Measurements from ENCODE around the gene TIFAB.

The TIFAB gene

DNA sequence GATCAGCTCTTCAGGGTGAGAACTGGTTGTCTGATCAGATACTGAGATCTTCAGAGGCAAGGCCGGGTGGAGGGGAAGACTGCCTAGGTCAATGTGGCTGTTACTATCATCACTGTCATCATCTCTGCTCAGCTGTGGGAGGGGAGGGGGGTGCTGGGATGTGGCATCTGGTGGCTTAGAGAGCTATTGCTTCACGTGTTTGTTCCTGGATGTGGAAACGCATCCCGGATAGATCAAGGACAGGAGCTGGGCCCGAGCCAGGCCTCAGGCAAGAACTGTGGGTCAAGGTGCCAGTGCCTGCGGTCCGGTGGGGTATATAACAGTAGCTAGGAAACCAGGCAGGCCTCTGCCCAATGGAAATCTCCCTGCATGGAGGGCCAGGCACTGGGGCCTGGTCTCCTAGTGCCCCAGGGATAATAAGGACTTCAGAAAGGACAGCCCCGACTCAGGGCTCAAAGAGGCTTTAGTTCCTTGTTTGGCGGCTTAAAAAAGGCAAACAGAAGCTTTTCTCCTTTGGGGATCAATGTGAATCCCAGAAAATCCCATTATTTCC, 30.3 kb upstream of the TIFAB start:
- DNase-seq (ENCODE audit: low read depth in 2 of 2): no peak

DNA sequence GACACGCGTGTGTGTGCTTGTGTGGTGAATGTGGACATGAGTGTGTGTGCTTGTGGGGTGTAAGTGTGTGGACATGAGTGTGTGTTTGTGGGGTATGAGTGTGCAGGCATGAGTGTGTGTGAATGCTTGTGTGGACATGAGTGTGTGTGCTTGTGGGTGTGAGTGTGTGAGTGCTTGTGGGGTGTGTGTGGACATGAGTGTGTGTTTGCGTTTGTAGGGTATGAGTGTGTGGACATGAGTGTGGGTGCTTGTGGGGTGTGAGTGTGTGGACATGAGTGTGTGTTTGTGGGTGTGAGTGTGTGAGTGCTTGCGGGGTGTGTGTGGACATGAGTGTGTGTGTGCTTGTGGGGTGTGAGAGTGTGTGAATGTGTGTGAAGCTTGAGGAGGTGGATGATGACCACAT, 29.8 kb upstream of the TIFAB start:
- DNase-seq (ENCODE audit: low read depth in 2 of 2): no peak

DNA sequence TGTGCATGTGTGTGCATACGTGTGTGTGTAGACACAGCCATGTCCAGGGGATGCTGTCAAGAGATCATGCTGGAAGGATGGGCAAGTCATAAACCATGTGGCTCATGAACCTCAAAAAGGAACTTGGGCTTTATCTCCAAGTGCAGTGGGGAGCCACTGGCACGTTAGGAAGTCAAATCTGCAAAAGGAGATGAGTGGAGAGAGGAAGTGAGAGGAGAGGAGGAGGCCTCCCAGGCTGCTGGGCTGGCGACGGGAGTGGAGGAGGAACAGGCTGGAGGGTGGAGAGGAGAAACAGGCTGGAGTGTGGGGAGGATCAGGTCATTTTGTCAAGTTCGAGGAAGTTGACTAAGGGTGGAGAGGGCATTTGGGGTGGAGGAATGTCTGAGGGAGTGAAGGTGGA, 29.2 kb upstream of the TIFAB start:
- no peak for DNase-seq (ENCODE audit: low read depth in 2 of 2)

DNA sequence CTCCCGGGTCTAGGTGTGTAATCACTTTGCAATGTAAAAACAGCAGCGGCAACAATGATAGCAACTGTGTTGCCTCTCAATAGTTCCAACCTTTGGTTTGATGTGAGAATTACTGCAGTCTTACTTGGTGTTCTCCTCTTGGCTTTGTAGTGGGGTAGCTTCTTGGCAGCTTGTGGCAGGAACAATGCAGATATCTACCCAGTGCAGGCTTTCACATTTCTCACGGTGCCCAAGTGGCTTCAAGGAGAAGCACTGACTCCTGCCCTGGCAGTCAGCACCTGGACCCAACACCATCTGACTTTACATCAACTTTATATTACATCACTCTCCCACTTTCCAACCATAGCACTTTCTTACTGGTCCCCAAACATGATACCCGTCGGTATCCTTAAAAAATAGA, 28.4 kb upstream of the TIFAB start:
- DNase-seq (ENCODE audit: low read depth in 2 of 2): no peak

DNA sequence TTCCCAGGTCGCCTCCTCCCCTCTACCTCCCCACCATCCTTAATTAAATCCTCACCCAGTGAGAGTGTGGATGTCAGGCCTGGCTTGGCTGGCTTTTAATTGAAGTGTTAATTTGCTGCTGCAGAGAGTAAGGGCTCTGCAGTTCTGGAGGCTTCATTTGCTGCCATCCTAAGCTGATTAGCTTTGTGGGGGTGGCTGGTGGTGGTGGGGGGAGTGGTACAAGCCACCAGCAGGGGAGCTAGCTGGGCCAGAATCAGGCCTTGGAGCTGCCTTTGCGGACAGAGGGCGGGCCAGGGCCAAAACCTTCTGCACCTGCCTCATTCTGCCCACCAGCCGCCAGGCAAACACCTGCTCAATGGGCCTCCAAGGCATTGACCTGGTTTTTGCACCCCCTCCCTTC, 26.8 kb upstream of the TIFAB start:
- DNase-seq (ENCODE audit: low read depth in 2 of 2): no peak

DNA sequence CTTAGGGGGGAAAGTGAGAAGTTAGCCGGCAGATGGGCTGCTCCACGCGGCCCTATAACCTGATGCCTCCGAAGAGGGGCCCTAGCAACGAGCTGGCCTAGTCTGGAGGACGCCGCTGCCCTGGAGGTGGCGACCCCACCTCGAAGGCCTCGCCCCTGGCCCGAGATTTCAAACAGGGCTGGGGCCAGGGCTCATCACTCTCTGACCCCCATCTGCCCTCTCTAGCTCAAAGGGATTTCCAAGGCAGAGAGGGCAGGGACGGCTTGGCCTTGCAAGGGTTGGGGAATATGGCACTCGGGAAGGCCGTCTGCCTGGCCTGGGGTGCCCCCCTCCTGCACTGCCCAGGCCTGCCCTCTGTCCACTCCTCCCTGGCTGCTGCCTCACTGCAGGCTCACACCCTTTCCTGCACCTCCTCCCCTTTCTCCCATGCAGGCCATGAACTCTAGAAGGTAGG, 25.5 kb upstream of the TIFAB start:
- no peak for DNase-seq (ENCODE audit: low read depth in 2 of 2)

DNA sequence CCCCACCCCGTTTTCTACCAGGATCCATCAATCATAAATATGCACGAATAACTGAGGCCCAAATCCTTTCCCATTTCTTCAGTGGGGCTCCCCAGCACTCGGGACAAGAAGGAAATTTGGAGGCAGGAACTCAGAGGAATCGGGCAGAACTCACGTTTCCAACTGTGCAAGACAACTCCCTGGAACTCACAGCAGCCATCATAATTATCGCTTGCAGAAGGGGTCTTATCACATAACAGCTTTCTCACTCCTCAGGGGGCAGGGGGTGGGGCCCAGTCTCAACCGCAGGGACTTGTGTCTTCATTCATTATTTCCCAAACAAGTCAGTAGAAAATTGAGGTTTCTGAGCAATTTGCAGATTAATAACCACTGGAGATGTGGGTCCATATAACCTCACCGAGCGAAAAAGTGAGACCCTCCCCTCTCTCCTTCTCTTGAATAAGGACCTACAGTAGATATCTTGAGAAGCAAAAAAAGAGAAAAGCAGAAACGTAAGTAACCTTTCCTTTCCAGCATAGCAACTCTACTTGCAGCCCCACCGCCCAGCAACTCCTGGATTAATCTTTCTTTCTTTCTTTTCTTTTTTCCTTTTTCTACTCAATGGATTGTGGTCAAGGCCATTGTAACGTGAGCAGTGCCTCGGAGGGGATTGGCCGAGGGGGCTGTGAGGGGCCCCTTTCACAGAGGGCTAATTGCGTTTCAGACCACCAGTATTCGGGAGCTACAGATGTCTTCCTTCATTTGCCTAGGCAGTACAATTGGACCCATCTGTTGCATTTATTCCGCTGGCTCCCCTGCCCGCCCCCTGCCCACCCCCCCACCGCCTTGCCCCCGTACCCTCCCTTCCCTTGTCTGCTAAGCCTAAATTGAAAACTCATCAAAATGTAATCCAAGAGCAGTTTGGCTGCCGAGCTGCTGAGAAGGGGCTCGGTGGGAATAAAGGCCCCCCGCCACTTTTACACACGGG, 24.7 kb upstream of the TIFAB start:
- DNase-seq (ENCODE audit: low read depth in 2 of 2): no peak

DNA sequence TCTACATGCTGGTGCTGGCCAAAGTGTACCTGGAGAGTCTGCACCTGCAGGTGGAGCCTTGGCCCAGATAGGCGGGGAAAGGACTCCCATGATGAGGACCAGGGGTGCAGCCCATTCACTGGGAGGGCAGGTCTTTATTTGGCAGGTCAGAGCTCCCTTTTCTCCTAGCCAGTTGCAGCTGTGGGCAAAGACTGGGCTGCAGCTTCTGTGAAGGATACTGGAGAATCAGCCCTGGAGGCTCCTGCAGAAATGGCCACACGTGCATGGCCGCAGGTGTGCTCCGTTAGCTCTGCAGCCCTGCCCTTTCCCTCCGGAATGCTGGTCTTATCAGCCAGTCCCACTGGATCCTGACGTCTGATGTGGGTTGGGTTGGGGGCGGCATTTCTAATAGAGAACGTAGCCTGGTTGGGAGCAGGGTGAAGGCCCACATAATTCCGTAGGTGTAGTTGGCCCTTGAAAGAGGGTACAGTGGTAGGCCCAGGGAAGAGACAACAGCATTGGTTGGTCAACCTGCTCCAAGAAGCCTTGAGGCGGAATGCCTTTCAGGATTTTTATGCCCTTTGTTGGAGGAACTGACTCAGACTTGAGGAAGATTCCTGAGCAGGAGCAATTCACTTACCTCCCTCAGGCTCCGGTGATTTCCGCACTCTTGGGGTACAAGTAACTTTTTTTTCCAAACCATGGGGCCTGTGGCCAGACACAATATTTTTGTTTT, 22.0 kb upstream of the TIFAB start:
- DNase-seq (ENCODE audit: low read depth in 2 of 2): no peak

DNA sequence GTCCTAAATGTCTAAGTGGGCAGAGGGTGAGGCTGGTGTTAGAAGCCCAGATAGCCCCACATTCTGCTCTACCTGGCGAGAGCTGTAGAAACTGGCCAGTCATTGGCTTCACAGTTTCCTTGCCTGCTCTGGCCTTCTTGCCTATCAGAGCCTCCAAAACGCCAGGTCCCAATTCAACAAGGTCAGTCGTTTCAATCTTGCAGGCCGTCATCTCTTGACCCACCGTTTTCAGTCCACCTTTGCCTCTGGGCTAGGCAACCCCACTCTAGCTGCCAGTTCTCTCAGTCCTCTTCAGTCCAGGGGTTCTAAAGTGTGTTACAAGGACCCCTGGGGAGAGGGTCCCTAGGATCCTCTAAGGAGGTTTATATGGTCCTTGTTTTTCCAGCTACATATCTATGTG, 20.0 kb upstream of the TIFAB start:
- no peak for DNase-seq (ENCODE audit: low read depth in 2 of 2)

GRCh38 chr5:135471726-135472125, 19.6 kb upstream of the TIFAB start:
- no peak for DNase-seq (ENCODE audit: low read depth in 2 of 2)

- DNase-seq (ENCODE audit: low read depth in 2 of 2): no peak
Observed at GRCh38 chr5:135469911-135470310, 17.8 kb upstream of the TIFAB start.

- no peak for DNase-seq (ENCODE audit: low read depth in 2 of 2)
Observed at GRCh38 chr5:135468541-135468940, 16.4 kb upstream of the TIFAB start.

- DNase-seq (ENCODE audit: low read depth in 2 of 2): no peak
Observed at GRCh38 chr5:135467871-135468485, 15.8 kb upstream of the TIFAB start.

DNA sequence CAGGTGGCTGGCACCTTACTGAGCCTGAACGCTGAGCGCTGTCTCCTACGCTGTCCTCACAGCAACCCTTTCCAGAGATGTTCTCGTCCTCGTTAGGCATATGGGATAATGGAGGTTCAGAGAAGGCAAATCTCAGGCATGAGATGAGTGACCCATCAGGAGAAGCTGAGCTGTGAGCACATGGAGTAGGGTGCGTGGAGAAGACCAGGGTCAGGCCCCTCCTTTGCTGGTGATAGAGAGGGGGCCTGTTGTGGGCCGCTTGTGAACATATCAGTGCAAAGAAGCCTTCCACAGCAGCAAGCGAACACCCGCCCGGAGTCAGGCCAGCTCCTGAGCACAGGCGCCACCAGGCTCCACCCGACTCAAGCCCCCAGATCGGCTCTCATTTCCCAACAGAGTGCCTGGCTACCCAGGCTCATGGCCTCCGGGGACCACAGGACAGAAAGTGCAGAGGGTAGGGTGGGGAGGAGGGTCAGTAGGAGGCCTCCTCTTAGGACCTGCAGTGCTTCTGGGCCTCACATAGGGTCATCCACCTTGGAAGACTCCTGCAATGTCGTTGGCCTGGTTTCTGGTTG, 15.0 kb upstream of the TIFAB start:
- no peak for DNase-seq (ENCODE audit: low read depth in 2 of 2)

DNA sequence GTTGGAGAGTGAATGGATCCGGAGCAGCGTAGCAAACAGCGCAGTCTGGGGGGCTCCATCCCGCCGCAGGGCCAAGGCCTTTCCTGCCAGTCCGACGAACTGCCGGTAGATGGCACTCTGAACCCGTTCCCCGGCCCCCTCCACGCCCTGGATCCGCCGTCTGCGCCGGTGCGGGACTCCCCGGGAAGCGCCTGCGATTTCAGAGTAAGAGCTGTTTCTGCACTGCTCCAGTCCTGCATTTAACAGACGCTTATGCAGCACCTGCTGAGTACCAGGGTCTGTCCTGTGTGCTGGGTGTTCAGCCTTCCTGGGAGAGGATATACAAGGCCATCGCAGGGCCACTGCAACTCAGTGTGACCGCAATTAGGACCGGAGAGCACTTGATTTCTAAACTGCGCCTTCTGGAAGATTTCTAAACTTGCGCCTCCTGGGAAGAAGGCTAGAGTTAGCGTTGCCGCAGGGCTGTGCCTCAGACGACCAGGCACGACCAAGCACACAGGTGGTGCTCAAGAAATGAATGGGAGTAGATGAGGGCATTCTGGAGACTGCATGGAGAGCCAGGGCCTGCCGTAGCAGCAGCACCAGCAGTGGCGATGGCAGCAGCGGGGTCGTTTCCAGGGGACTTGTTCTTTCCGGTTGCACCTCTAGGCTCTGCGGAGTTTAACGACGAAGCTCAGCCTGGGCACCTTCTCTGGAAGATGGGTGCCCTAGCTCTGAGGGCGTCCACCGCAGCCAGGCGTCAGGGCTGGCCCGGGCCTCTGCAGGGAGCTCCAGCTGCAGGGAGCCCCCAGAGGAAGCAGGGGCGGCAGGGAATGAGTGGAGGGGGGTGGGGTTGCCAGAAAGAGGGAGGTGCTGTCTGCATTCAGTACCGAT, 14.3 kb upstream of the TIFAB start:
- DNase-seq (ENCODE audit: low read depth in 2 of 2): peak; percentile 57 to 69

DNA sequence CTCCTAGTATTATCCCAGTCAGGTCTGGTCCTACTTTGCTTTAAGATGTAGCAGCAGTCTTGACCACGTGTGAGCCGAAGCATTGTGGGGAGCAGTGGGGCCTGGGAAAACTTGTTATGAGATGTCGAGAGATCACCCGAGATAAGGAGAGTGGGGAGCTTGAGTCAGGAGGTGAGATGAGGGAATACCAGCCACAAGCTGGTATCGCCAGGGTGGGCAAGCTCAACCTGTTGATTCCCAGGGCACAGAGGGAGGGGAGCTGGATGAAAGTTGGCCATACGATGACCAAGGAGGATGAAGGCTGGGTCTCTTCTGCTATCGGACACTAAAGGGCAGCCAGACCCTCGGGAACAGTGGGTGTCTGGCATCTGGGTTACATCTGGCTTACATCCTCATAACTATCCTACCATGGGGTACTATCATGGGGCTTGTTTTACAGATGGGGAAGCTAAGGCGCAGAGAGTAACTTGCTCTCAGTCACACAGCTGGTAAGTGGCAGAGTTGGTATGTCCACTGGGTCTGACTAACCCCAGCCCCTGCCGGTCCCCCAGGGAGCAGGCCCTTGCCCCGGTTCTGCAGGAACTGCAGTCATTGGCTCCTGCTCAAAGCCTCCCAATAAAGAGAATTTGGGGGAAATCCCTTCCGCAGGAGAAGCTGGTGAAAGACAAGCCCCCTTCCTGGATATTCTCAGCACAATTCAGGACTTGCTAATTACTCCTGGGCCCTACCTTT, 13.4 kb upstream of the TIFAB start:
- DNase-seq (ENCODE audit: low read depth in 2 of 2): no peak

DNA sequence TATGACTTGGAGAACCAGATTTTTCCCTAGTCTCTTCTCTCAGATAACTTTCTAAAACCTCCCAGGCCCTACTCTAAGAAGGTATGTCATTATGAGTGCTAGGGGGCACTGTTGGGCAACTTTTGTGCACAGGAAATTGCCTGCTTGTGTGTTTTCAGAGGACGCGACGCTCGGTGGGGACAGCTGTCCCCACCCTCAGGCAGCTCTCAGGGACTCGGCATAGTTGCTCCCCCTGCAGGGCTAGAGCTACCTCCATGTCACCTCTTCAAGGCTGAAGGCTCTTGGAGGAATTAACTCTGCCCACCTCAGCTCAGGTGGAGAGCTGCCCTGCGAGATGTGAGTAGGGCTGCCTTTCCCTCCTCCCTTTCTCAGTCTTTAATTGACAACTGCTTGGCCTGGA, 10.2 kb upstream of the TIFAB start:
- DNase-seq (ENCODE audit: low read depth in 2 of 2): peak in 1 of 2 experiments; percentile 22

- DNase-seq (ENCODE audit: low read depth in 2 of 2): no peak
Observed at GRCh38 chr5:135461481-135462151, 9.5 kb upstream of the TIFAB start.

- DNase-seq (ENCODE audit: low read depth in 2 of 2): no peak
Observed at GRCh38 chr5:135460246-135461033, 8.3 kb upstream of the TIFAB start.
